ENCODE results near the gene S100A14. TPM values are rescaled to one million over a fixed set of nuclear protein-coding genes. Genes with fewer than 3 reads are reported as not detected.

S100A14 gene
- total RNA-seq, 6 experiments from 2014 or later, result 1.8 to 14.0 (median 5.2) TPM

GRCh38 chr1:153599847-153600246, 16.3 kb downstream of the S100A14 start:
- 89% methylated on average over 7 of the region's 7 CpGs for WGBS (ENCODE audit: insufficient coverage, low coverage, low lambda C conversion rate, missing lambda C conversion rate)
- Histone ChIP-seq H3K27ac (no peak overlapping the region), H3K9me3 (no peaks in the 10 kb centered on the region), H3K4me3 (no peak overlapping the region), H3K36me3 (no peaks in the 10 kb centered on the region), H3K4me1 (no peaks in the 10 kb centered on the region), H3K27me3 (no peaks in the 10 kb centered on the region)
- ATAC-seq (no peak), DNase-seq (no peak)
- intact Hi-C loops (cut with DNase I), result no loop called here
- no peak for TF ChIP-seq POLR2A (IDR thresholded peaks at IDR 0.05)
- TF ChIP-seq CTCF (IDR thresholded peaks at IDR 0.05), result no peak

- Histone ChIP-seq H3K9me3 (no peaks in the 10 kb centered on the region), H3K27ac (no peak overlapping the region), H3K4me1 (no peaks in the 10 kb centered on the region), H3K4me3 (no peak overlapping the region), H3K27me3 (no peaks in the 10 kb centered on the region), H3K36me3 (no peaks in the 10 kb centered on the region)
- ATAC-seq, result peak; percentile 29 to 56 (median 42)
- TF ChIP-seq POLR2A (IDR thresholded peaks at IDR 0.05), result no peak
- TF ChIP-seq CTCF (IDR thresholded peaks at IDR 0.05), result no peak
- DNase-seq, result no peak
- intact Hi-C loops (cut with DNase I), result no loop called here
- 76% methylated on average over 7 of the region's 7 CpGs for WGBS (ENCODE audit: insufficient coverage, low coverage, low lambda C conversion rate, missing lambda C conversion rate)
These were observed 17.6 kb downstream of the S100A14 start for GRCh38 chr1:153598309-153599172.

GRCh38 chr1:153597206-153597605, 18.9 kb downstream of the S100A14 start:
- TF ChIP-seq CTCF (IDR thresholded peaks at IDR 0.05), result no peak
- DNase-seq, result no peak
- H3K27ac ChIP-seq, result no peak overlapping the region

GRCh38 chr1:153592748-153593147, 23.4 kb downstream of the S100A14 start:
- no peaks in the 10 kb centered on the region for H3K9me3 ChIP-seq
- no peak overlapping the region for H3K27ac ChIP-seq
- TF ChIP-seq CTCF (IDR thresholded peaks at IDR 0.05) (no peak), POLR2A (IDR thresholded peaks at IDR 0.05) (no peak)
- H3K36me3 ChIP-seq, result no peaks in the 10 kb centered on the region
- H3K27me3 ChIP-seq, result no peaks in the 10 kb centered on the region
- WGBS (ENCODE audit: insufficient coverage, low coverage, low lambda C conversion rate, missing lambda C conversion rate), result 75% methylated on average over 4 of the region's 4 CpGs
- intact Hi-C loops (cut with DNase I), result no loop called here
- no peaks in the 10 kb centered on the region for H3K4me1 ChIP-seq
- H3K4me3 ChIP-seq, result no peak overlapping the region
- ATAC-seq (no peak), DNase-seq (no peak)

More at GRCh38 chr1:153597206-153597605, 18.9 kb downstream of the S100A14 start:
- WGBS (ENCODE audit: insufficient coverage, low coverage, low lambda C conversion rate, missing lambda C conversion rate), result 91% methylated on average over 5 of the region's 6 CpGs
- intact Hi-C loops (cut with DNase I), result no loop called here
- Histone ChIP-seq H3K9me3 (no peaks in the 10 kb centered on the region), H3K36me3 (no peaks in the 10 kb centered on the region), H3K27me3 (no peaks in the 10 kb centered on the region), H3K4me1 (no peaks in the 10 kb centered on the region), H3K4me3 (no peak overlapping the region)
- ATAC-seq, result peak in 1 of 4 donors; percentile 67

Data from right lobe of liver (tissue), 6 donors.